ENCODE results near the gene LASP1NB.
"Not testable (repeated sequence)": the region's sequence is repeated elsewhere in the genome, so short reads cannot be mapped to it uniquely, and the experiment has no call there.

Gene LASP1NB

GRCh38 chr17:38940404-38940803, 15.0 kb downstream of the LASP1NB start:
- Histone ChIP-seq H3K27ac (no peak overlapping the region), H3K27me3 (replicated peaks) (no peaks in the 10 kb centered on the region), H3K36me3 (replicated peaks) (no peaks in the 10 kb centered on the region), H3K4me3 (ENCODE audit: low read depth, low read length) (no peak overlapping the region)
- TF ChIP-seq CTCF (IDR thresholded peaks at IDR 0.05; ENCODE audit: low read depth, low read length, missing control alignments): no peak
- DNase-seq: no peak
- in situ Hi-C loops (cut with HindIII; ENCODE audit: low pct_ligation_motif_present, low sequenced_read_pairs): no loop called here

DNA sequence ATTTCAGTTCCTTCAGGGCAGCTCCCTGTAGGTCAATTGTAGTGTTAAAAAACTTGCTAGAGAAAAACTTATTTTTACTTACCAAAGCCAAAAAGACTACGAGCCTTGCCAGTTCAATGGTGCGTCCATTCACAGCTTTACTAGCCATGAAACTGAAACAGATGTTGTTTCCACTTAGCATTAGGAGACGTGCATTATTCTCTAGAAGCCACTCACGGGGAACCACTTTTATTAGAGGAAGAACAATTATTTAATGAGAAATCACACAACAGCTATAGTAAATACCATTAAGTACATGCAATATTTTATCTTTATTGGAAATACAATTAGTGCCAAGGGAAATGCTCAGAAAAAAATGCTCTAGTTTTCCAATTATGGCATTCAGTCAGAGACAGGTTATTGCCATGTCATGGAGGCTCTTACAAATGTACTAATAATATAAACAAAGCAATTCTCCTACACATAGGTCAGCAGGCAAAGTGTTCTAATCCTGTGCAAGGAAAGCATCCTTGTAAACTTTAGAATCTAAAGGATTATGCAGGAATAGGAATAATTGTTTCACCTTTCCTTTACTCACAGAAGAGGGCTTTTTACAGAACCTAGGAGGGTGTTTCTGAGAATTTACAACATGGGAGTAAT, 17.4 kb downstream of the LASP1NB start:
- in situ Hi-C loops (cut with HindIII; ENCODE audit: low pct_ligation_motif_present, low sequenced_read_pairs): no loop called here
- Histone ChIP-seq H3K36me3 (replicated peaks) (no peaks in the 10 kb centered on the region), H3K4me3 (ENCODE audit: low read depth, low read length) (no peak overlapping the region), H3K27me3 (replicated peaks) (no peaks in the 10 kb centered on the region), H3K27ac (no peak overlapping the region)
- no peak for TF ChIP-seq CTCF (IDR thresholded peaks at IDR 0.05; ENCODE audit: low read depth, low read length, missing control alignments)
- DNase-seq: no peak

- in situ Hi-C loops (cut with HindIII; ENCODE audit: low pct_ligation_motif_present, low sequenced_read_pairs): no loop called here
- Histone ChIP-seq H3K36me3 (replicated peaks) (no peaks in the 10 kb centered on the region), H3K27me3 (replicated peaks) (no peaks in the 10 kb centered on the region), H3K27ac (no peak overlapping the region), H3K4me3 (ENCODE audit: low read depth, low read length) (no peak overlapping the region)
- no peak for DNase-seq
- TF ChIP-seq CTCF (IDR thresholded peaks at IDR 0.05; ENCODE audit: low read depth, low read length, missing control alignments): no peak
These were observed 18.2 kb downstream of the LASP1NB start for GRCh38 chr17:38943607-38944006.

GRCh38 chr17:38947189-38947588, 21.8 kb downstream of the LASP1NB start:
- H3K36me3 ChIP-seq (replicated peaks): no peaks in the 10 kb centered on the region
- DNase-seq: no peak

DNA sequence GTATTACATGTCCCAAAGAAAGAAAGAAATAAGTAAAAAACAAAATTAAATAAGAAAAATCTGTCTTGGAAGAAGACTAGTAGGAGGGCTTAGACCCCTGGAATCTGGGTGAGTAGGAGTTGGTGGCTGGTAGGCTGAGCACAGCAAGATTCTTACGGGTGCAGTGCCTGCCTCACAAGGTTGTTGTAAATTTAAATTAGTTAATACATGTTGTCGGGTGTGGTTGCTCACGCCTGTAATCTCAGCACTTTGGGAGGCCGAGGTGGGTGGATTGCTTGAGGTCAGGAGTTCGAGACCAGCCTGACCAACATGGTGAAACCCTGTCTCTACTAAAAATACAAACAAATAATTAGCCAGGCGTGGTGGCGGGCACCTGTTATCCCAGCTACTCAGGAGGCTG, 28.4 kb downstream of the LASP1NB start:
- H3K4me3 ChIP-seq (ENCODE audit: low read depth, low read length); DNase-seq; in situ Hi-C loops (cut with HindIII; ENCODE audit: low pct_ligation_motif_present, low sequenced_read_pairs); H3K36me3 ChIP-seq (replicated peaks); H3K27ac ChIP-seq; H3K27me3 ChIP-seq (replicated peaks): not testable (repeated sequence)

More at GRCh38 chr17:38947189-38947588, 21.8 kb downstream of the LASP1NB start:
- H3K27ac ChIP-seq: no peak overlapping the region
- no peak for TF ChIP-seq CTCF (IDR thresholded peaks at IDR 0.05; ENCODE audit: low read depth, low read length, missing control alignments)
- H3K4me3 ChIP-seq (ENCODE audit: low read depth, low read length): no peak overlapping the region
- no peaks in the 10 kb centered on the region for H3K27me3 ChIP-seq (replicated peaks)
- in situ Hi-C loops (cut with HindIII; ENCODE audit: low pct_ligation_motif_present, low sequenced_read_pairs): no loop called here

- Histone ChIP-seq H3K36me3 (replicated peaks) (no peaks in the 10 kb centered on the region), H3K27me3 (replicated peaks) (no peaks in the 10 kb centered on the region), H3K27ac (peak overlapping the region; percentile 26), H3K4me3 (ENCODE audit: low read depth, low read length) (no peak overlapping the region)
- in situ Hi-C loops (cut with HindIII; ENCODE audit: low pct_ligation_motif_present, low sequenced_read_pairs): no loop called here
- TF ChIP-seq CTCF (IDR thresholded peaks at IDR 0.05; ENCODE audit: low read depth, low read length, missing control alignments): no peak
- DNase-seq: no peak
These were observed 32.9 kb downstream of the LASP1NB start for GRCh38 chr17:38958326-38958725.
